PFSK-1 (cell line): ENCODE measurements around the gene SPEG.

ENCODE experiments used
- POLR2AphosphoS5 ChIP-seq: IDR thresholded peaks from 2 replicates; pipeline ENCODE4 v1.6.1; 2012; ENCODE audit warnings: low read depth, mild to moderate bottlenecking, control low read depth, low read length, moderate library complexity
- SIN3A ChIP-seq: IDR thresholded peaks from 2 replicates; pipeline ENCODE4 v1.6.1; 2012; ENCODE audit warnings: mild to moderate bottlenecking, low read length, moderate library complexity, borderline replicate concordance; ENCODE audit not compliant: insufficient read depth
- TAF1 ChIP-seq: IDR thresholded peaks from 2 replicates; pipeline ENCODE4 v1.6.1; 2012; ENCODE audit warnings: low read length, control low read depth, borderline replicate concordance; ENCODE audit not compliant: insufficient read depth

DNA sequence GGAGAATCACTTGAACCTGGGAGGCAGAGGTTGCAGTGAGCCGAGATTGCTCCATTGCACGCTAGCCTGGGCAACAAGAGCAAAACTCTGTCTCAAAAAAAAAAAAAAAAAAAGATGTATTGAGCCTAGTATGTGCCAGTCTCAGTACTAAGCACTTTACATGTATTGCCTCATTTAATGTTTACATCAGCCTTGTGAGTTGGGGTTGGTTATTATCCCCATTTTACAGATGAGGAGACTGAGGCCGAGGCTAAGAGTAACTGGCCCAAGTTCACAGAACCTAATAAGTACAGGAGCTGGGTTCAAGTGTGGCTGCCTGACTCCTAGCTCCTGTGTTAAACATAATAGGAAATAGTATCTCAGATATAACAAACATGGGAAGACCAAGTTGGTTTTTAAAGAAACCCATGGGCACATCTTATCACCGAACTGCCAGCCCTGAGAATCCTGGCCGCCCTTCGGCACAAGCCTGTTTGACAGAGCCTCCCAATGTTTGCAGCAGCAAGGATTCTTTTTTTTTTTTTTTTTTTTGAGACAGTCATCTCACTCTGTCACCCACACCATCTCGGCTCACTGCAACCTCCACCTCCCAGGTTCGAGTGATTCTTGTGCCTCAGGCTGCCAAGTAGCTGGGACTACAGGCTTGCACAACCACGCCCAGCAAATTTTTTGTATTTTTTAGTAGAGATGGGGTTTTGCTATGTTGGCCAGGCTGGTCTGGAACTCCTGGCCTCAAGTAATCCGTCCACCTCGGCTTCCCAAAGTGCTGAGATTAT lies 39.8 kb downstream of the SPEG start:
- TF ChIP-seq TAF1 = no peak
- no peak for TF ChIP-seq SIN3A
- no peak for TF ChIP-seq POLR2AphosphoS5
